ENCODE measurements around the gene ANK2.

The ANK2 gene

DNA sequence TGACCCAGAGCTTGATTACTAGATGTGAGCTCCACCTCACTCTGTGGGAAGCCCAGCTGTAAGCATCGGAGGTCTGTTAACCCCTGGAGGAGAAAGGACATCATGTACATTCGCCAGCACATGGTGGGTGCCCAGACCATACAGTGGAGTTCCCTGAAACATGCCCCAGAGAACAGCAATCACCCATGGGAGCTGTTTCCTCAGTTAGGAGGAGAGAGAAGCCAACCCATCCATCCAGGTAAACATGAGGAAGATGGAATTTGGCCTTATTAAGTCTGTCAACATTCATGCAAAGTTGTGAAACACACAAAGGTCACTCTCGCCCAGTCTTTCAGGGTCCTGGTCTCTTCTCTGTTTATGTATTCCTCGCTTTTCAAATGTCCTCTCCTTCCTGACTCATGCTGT, 354.7 kb downstream of the ANK2 start:
- Histone ChIP-seq H3K36me3 (ENCODE audit: low read length) (no peaks in the 10 kb centered on the region), H3K9me2 (replicated peaks; ENCODE audit: insufficient read depth, low read length) (no peaks in the 10 kb centered on the region), H3K9me3 (ENCODE audit: insufficient read depth, low read length) (no peaks in the 10 kb centered on the region), H3K4me3 (ENCODE audit: insufficient read depth, low read length, poor library complexity, severe bottlenecking) (no peak overlapping the region), H3K27me3 (ENCODE audit: low read length) (no peaks in the 10 kb centered on the region), H3K9ac (ENCODE audit: low read length) (no peak overlapping the region), H3K79me2 (ENCODE audit: insufficient read depth, low read length) (no peaks in the 10 kb centered on the region), H3F3A (ENCODE audit: insufficient read depth) (no peaks in the 10 kb centered on the region), H3K27ac (ENCODE audit: low read depth, low read length) (no peak overlapping the region), H4K20me1 (ENCODE audit: low read depth, low read length) (no peaks in the 10 kb centered on the region), H2AFZ (ENCODE audit: low read depth, low read length, severe bottlenecking) (no peak overlapping the region), H3K4me2 (ENCODE audit: low read depth, low read length, poor library complexity, severe bottlenecking) (no peak overlapping the region)
- no peak for TF ChIP-seq EZH2phosphoT487 (conservative IDR thresholded peaks at IDR 0.05; ENCODE audit: low read length)
- TF ChIP-seq, protein P1, sequence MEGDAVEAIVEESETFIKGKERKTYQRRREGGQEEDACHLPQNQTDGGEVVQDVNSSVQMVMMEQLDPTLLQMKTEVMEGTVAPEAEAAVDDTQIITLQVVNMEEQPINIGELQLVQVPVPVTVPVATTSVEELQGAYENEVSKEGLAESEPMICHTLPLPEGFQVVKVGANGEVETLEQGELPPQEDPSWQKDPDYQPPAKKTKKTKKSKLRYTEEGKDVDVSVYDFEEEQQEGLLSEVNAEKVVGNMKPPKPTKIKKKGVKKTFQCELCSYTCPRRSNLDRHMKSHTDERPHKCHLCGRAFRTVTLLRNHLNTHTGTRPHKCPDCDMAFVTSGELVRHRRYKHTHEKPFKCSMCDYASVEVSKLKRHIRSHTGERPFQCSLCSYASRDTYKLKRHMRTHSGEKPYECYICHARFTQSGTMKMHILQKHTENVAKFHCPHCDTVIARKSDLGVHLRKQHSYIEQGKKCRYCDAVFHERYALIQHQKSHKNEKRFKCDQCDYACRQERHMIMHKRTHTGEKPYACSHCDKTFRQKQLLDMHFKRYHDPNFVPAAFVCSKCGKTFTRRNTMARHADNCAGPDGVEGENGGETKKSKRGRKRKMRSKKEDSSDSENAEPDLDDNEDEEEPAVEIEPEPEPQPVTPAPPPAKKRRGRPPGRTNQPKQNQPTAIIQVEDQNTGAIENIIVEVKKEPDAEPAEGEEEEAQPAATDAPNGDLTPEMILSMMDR (IDR thresholded peaks at IDR 0.05; ENCODE audit: insufficient read depth, low read length, poor library complexity, severe bottlenecking): no peak

DNA sequence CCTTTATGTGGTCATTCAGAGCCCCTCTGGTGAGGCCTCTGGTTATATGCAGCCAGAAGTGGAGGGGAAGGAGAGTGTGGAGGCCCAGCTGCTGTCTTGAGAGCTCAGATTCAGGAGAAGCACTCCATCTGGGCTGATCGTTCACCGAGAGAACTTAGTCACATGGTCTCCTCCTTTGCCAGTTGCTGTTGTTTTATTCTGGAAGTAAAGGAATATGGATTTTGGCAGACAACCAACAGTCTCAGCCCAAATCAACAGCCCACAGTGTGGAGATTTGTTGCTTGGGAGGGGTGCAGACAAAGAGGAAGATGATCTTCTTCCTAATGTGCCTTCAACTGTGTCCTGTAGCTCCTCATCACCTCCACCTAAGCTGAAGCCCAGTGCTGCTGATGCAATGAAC, 355.4 kb downstream of the ANK2 start:
- Histone ChIP-seq H3K4me3 (ENCODE audit: insufficient read depth, low read length, poor library complexity, severe bottlenecking) (no peak overlapping the region), H3K36me3 (ENCODE audit: low read length) (no peaks in the 10 kb centered on the region), H3K9ac (ENCODE audit: low read length) (no peak overlapping the region), H3K79me2 (ENCODE audit: insufficient read depth, low read length) (no peaks in the 10 kb centered on the region), H3K27me3 (ENCODE audit: low read length) (no peaks in the 10 kb centered on the region), H4K20me1 (ENCODE audit: low read depth, low read length) (no peaks in the 10 kb centered on the region), H3K9me2 (replicated peaks; ENCODE audit: insufficient read depth, low read length) (no peaks in the 10 kb centered on the region), H3K9me3 (ENCODE audit: insufficient read depth, low read length) (no peaks in the 10 kb centered on the region), H3K27ac (ENCODE audit: low read depth, low read length) (no peak overlapping the region), H3K4me2 (ENCODE audit: low read depth, low read length, poor library complexity, severe bottlenecking) (no peak overlapping the region), H2AFZ (ENCODE audit: low read depth, low read length, severe bottlenecking) (no peak overlapping the region), H3F3A (ENCODE audit: insufficient read depth) (no peaks in the 10 kb centered on the region)
- TF ChIP-seq, protein P1 (IDR thresholded peaks at IDR 0.05; ENCODE audit: insufficient read depth, low read length, poor library complexity, severe bottlenecking): no peak
- TF ChIP-seq EZH2phosphoT487 (conservative IDR thresholded peaks at IDR 0.05; ENCODE audit: low read length): no peak

DNA sequence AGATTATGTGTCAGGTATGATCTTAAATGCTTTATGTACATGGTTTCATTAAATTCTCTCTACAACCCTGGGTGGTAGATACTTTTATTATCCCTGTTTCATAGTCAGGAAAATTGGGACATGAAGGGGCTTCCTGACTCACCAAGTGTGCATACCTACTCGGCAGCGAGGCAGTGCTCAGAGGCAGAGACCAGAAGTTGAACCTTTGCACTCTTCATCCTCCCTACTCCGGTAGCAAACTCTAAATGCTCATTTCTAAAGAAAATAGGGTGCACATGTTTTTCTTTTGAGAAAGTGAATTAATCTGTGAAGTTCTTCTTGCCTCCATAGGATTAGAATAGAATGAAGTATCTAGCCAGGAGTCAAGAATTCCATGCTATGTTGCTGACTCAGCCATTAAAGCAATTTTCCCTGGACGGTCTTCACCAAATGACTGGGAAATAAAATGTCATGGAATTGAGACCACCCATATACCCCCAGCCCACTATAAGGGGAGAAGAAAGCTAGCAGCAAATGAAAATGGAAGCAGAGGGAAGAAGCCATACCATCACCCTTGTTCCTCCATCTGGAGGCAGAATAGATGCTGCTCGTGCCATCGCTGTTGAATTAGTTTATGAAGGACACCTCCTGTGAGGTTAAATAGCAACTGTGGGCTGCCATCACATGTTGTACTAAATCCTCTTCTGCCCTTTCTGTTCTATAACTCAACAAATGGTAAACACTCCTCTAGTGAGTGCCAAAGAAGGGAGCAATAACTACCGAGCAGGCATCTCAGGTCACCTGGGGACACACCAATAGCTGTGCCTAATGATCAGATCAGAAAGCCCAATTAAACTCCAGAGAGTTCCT, 356.6 kb downstream of the ANK2 start:
- Histone ChIP-seq H3K4me3 (ENCODE audit: insufficient read depth, low read length, poor library complexity, severe bottlenecking) (no peak overlapping the region), H3K9me2 (replicated peaks; ENCODE audit: insufficient read depth, low read length) (no peaks in the 10 kb centered on the region), H3F3A (ENCODE audit: insufficient read depth) (no peaks in the 10 kb centered on the region), H3K27me3 (ENCODE audit: low read length) (no peaks in the 10 kb centered on the region), H3K36me3 (ENCODE audit: low read length) (no peaks in the 10 kb centered on the region), H3K9me3 (ENCODE audit: insufficient read depth, low read length) (no peaks in the 10 kb centered on the region), H3K4me2 (ENCODE audit: low read depth, low read length, poor library complexity, severe bottlenecking) (no peak overlapping the region), H2AFZ (ENCODE audit: low read depth, low read length, severe bottlenecking) (no peak overlapping the region), H4K20me1 (ENCODE audit: low read depth, low read length) (no peaks in the 10 kb centered on the region), H3K9ac (ENCODE audit: low read length) (no peak overlapping the region), H3K27ac (ENCODE audit: low read depth, low read length) (no peak overlapping the region), H3K79me2 (ENCODE audit: insufficient read depth, low read length) (no peaks in the 10 kb centered on the region)
- no peak for TF ChIP-seq EZH2phosphoT487 (conservative IDR thresholded peaks at IDR 0.05; ENCODE audit: low read length)
- TF ChIP-seq, protein P1 (IDR thresholded peaks at IDR 0.05; ENCODE audit: insufficient read depth, low read length, poor library complexity, severe bottlenecking): no peak

Measured in SU-DHL-6 (cell line).